Stimulated activated CD4-positive, alpha-beta T cell treated with anti-CD3 and anti-CD28 coated beads, Interleukin-12 subunit alpha, Interleukin-12 subunit beta, amount 100 ng/mL, for 4 hours (primary cell): ENCODE results near the gene FOXP1.
"Not testable (repeated sequence)": the region's sequence is repeated elsewhere in the genome, so short reads cannot be mapped to it uniquely, and the experiment has no call there.

ENCODE experiments used
- DNase-seq: peaks from one replicate; pipeline ENCODE4 v3.0.0-alpha.2; 2020

FOXP1 gene

DNA sequence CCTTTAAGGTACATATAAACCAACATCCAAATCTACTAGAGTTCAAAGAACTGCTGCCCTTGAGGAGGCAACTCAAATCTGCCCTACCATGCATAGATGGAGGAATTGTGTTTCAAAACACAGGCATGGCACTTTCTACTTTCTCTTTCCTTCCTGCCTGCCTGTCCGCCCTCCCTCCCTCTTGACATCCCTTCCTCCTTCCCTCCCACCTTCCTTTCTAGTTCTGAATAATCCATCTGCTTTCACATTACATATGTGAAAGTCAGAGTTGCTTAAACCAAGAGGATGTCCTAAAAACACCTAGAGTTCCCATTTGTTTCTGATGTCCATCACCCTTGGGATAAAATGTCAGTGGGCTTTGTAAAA lies 537.6 kb downstream of the FOXP1 start:
- DNase-seq: no peak

DNA sequence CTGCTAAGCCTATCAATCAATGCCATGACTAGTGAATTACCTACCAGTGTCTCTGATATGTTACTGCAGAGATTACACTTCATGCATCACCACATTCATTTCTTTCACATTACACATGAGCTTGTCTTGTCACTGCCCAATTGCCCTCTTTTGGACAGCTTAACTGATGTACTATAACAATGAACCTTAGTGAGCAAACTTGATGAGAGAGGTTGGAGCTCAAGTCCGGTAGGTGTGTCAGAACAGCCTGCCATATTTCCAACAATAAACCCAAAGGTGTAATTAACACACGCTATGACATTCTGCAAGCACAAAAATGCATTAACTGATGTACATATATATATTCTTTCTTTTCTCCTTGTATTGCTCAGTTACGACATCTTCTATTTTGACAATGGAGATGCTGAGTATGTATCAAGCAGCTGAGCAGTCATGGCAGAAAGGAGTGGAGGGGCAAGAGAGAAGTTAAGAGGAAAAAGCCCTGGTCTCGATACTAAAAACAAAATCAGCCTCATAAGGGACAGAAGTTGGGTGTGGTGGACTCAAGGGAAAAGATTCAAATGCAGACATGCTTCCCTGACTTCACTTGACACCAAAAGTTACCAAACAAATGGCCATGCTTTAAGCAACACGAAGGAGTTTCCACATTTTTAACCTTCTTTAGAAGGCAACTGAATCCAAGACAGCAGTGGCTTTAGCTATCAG lies 538.2 kb downstream of the FOXP1 start:
- no peak for DNase-seq

DNA sequence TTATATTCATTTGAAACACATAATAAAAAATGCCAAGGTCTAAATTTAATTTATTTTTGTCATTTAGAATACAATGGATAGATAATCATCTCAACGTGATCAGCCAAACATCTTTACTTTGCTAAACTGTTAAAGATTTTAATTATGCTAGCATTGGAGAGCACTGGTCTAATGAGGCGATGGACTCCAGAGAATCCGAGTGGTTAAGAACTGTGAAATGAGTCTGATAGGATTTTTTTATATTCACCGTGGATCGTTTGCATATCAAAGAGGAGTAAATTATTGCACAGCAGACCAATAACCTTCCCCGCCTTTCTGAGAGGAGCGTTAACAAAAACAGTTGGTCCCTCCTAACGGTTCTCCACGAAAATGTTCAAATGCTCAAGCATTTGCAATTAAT lies 540.8 kb downstream of the FOXP1 start:
- no peak for DNase-seq

DNA sequence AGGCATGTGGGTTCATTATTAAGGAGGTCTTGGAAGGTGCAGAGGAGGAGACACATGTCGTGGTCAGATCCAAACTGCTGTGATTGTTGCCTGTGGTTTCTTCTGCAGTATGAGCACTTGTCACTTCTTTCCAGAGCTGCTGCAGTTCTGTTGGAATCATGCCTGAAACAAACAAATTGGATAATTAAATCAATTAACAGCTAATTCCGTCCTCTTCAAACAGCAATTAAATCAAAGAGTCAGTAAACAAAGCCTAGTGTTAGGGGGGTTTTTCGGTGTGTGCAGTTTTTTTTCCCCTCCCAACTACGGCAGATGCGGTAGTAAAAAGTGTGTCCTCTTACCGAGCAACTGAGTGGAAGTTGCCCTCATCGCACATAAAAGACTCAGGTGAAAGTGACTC lies 542.2 kb downstream of the FOXP1 start:
- DNase-seq: no peak

DNA sequence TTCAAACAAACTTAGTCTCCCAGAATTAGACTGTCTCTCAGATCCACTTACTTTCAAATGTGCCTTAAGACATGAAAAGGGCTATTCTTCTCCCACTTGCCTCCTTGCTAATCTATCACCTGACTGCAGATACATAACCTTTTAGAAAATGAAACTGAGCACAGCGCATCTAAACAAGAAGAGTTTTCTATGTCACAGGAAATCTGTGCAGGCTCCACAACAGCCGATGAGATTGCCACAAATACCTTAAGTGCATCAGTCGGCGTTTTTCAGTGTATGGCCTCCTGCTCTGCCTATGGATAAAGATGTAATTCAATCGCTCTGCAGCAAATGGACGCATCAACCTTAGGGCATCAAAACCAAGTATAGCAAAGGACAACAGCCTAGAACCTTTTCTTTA lies 544.2 kb downstream of the FOXP1 start:
- no peak for DNase-seq

DNA sequence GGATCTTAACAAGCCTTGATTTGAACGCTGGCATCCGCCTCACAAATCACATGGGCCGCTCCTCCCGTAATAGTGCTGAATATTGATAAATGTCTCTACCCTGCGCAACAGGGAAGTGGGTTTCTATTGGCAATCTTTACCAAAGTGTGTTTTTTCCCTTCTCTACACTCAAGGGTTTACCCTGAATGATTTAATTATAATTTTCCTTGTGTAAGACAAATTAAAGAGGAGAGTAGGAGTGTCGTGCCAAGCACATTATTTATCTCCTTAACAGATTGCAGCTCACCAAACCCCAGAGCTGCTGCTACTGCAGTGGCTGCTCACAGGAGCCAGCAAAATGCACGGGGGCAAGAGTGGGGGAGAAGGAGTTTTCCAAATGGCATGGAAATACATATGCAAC lies 545.8 kb downstream of the FOXP1 start:
- DNase-seq: no peak

DNA sequence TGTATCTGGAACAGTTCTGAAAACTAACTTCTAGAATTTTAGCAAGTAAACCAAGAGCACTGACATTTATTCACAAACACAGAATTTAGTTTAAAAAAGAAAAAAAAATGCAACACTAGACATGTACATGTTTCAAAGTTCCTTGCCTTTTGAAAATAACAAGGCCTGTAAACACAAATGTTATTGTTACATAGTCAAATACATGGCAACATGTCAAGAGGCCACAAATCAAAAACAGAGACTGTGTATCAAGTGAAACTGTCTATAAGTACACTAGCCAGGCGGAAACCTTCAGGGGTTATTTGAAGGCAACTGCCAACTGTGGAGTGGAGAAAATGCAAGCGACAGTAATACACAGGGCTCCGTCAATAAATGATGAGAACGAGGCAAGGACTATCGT lies 547.6 kb downstream of the FOXP1 start:
- DNase-seq: no peak

DNA sequence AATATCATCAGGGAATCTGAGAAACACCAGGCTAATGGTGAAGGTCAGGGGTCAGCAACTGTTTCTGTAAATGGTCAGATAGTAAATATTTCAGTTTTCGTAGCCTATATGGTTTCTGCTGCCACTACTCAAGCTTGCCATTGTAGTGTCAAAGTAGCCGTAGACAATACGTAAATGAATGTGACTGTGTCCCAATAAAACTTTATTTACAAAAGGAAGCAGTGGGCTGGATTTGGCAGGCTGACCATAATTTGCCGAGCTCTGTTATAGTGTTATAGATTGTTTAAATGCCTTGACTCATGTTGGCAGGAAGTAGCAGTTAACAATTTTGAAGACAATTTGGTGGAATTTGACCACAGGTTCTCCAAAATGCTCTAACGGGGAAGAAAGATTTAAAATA lies 548.2 kb downstream of the FOXP1 start:
- no peak for DNase-seq

DNA sequence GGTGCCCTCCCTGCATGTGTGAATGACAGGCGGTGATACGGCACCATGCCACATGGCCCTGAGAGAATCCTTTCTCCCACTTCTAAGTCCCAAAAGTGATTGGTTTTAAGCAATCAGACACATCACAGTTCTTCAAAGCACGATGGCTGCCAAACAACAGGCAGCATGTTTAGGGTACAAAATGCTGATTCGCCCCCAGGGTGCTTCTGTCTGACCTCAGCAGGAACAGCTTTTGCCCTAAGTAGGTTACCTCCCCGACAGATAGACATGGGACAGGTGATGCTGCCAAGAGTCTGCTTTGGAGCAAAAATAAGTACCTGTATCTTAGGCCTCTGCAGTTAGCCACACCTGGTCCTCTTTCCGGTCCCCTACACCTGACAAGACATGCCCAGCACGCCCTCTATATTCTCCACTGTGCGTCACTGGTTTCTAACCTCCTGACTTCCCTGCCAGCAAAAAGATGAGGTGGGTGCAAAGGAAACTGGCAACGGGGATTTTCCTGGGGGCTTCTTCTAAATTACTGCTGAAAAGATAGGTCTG lies 549.8 kb downstream of the FOXP1 start:
- no peak for DNase-seq

DNA sequence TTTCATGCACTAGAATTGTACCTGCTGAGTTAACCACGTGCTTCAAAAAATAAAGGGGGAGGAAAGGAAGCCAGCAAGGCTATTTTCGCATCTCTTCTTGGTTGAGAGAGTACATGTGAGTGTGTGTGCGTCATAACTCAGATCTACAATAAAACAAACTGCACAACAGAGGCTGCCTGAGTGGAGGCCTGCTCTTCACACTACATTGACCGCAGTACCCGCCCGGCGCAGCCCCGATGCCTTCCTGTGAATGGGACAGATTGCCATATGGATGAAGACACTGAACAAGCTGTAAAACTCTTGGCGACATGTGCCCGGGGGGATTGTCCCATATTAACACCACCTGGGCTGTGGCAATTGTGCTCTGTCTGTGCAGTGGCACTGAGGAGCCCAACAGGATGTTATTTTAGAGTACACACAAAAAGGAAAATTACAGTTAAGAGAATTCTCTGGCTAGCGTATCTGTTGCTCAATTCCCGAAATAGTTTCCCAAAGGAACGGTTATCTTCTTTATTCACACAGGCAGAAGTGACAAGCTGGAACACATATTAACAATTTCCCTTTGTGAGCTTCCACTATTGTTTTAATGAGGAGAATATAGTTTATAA lies 551.5 kb downstream of the FOXP1 start:
- no peak for DNase-seq

DNA sequence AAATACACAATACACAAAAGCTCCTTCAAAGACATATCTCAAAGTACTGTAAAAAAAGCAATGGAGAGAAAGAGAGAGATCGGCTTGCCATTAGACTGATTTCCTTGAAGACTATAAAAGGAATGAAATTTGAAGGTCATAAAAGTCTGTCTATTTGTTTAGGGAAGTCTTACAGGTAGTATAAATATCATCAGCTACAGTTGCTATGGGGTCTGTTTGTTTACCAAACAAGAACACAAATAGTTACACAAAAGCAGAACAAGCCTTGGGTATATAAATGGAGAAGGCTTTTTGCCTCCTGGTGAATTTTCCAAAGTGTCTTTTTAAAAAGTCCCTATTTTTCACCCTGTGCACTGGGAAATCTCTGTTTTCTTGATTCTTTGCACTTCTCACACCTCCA lies 552.3 kb downstream of the FOXP1 start:
- no peak for DNase-seq

DNA sequence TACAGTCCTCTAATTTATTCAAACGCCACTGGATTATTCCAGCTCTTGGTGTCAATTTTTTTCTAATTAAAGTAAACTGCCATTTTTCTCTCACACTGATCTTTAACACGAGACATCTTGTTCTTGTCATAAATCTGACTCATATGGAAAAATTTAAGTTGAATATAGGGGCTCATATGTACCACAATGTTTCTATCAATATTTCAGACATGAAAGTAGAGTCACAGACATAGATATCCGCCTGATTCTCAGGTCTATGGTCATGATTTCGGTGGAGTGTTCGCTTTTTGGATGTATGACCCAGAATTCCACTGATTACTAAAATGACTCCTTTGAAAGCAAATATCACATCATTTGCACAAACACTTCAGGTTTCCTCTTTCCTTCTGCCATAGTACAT lies 552.8 kb downstream of the FOXP1 start:
- DNase-seq: no peak

DNA sequence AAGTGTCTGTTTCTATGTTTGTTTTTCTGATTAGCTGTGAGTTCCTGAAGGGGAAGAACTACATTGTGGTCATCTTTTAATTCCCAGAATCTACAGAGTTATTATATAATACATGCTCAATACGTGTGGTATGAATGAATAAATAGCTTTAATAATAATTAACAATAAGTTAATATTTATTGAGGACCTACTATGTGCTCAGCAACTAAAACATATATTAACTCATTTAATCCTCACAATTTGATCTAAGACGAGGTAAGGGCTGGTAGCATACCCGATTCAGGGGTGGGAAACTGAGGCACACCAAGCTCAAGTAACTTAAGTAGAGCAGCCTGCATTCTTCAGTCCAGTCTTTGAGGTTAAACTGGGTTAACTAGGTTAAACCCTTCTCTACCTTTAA lies 553.8 kb downstream of the FOXP1 start:
- no peak for DNase-seq

DNA sequence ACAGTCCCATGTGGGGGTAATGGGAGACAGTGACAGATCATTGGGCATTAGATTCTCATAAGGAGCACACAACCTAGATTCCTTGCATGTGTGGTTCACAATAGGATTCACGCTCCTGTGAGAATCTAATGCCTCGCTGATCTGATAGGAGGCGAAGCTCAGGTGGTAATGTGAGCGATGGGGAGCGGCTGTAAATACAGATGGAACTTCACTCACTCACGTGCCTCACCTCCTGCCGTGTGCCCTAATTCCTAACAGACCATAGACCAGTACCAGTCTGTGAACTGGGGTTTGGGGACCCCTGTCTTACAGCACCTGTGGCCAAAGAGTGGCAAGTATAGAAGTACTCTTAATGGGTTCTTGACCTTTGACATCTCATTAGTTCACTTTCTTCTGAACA lies 554.7 kb downstream of the FOXP1 start:
- DNase-seq: no peak

DNA sequence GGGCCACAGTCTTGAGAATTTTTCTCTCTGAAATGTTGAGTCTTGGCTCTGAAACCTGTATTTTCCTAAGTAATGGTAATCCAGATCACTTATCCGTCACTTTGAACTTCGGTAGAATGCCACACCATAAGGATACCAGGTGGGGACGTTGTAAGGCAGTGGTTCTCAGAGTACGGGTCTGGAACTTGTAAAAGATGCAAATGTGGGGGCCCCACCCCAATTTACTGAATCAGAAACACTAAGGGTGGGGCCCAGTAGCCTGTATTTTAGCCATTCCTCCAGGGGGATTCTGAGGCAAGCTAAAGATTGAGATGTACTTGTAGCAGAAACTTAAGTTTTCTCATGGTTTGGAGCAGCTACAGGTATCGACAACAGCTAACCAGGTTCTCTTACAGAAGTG lies 555.3 kb downstream of the FOXP1 start:
- DNase-seq: no peak

DNA sequence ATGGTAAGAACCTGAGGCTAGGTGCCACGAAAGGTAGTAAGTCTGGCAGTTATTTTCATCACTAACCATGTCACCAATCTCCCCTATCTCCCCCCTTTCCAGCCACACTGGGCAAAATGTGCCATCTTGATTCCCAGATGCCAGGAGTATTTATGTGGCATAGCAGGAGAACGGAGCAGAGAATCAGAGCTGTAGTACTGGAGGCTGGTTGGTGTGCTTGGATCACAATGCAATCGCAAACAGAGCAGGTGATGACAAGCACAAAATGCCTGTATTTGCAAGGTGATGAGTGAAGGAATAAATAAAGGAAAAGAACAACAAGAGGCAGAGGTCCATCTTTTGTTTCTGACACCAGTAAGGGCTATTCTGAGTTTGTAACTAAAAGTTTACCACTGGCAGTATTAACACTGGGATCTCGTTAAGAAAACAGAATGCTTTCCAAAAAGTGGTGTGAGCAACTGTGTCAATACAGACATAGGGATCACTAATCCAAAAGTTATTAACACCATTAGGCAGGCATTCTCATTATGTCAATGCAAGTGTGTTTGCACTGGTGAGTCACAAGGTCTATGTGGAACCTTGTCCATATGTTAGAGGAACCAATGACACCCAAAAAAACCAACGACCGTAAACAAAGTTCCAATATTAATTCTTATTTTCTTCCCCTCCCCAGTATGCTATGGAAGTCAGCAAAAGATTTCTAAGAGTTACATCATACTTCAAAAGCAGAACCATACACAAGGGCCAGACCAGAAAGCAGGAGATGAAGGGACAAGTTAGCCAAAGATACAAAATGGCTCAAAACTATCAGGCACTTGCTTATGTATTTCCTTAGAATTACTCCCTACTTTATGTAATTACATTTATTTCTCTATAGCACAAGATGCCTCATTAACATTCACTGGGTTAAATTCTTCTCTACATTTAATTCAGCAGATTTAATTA lies 556.6 kb downstream of the FOXP1 start:
- DNase-seq: no peak

DNA sequence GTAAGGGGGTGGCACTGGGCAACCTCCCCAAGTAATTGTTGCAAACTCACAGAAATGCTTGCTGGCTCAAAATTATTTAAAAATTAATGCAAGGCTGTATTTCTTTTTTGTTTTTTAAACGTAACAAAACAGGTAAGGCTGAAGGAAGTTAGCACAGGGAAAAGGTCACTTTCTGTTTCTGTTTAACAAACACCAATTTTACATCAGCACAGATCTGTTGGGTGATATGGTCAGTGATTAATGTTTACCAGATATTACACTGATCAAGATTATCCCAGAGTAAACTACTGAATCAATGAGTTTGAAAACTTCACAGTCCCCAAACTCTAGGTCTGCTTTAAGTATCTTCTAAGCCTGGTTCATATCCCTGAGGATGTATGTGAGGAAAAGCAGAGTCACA lies 558.0 kb downstream of the FOXP1 start:
- no peak for DNase-seq

DNA sequence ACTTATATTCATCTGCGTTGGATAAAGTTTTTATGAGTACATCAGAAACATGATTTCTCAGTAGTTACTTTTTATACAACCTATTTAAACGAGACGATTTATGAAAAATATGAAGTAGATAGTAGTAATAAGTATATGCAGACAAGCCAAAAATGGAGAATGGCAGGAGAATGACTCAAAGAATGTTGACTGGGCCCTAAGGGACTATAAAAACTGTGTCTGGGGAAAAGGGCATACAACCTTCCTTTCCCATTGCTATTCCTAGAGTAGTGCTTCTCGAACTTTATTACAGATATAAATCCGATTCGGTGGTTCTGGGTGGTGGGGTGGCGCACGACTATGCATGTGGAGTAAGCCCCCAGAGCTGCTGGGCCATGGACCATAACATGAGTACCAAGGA lies 558.5 kb downstream of the FOXP1 start:
- DNase-seq: no peak

DNA sequence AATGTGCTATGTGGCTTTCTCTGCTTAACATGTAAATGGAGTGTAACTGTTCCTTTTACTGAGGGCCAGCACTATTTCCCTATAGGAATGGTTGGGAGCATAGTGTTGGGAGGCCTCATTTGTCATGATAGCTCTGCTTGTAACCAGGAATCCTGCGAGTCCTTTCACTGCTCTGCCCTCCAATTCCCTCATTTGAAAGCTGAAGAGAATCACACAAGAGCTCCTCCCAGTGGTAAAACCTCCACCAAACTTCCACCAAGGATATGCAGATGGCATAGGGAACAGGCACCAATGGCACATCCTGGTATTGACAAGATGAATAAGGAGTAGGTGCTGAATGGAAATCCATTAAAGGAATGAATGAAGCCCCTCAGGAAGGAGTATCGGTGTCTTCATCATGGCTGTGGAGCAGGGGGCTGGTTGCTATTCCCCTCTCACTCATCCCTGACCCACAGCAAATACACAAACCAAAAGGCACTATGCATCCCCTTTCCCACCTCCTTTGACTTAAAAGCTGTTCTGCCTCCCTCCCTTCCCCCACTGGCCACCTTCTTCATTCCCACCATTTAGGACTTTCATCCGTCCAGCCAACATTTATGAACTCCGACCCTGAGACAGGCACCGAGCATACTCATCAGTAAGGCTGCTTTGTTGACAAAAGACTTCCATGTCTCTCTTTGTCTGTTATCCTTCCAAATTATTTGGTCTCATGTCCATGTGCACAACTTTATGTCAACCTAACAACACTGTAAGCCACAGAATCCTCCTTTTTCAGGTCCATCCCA lies 560.8 kb downstream of the FOXP1 start:
- no peak for DNase-seq

DNA sequence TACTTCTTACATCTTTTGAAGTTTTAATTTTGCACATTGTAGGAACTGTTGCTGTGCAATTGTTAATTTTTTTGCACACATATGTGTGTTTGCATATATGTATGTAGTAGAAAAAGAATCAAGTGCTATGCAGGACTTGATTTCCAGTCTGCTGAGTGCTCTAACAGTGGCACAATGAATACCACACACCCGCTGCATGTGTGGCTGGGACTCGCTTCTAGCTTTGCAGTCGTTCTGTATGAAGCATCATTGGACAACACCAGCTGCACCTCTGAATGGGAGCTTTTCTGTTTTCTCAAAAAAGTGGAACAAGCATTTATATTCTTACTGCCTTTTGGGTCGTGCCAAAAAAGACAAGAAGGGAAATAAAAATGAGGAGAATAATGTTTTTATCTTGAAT lies 564.7 kb downstream of the FOXP1 start:
- DNase-seq: no peak

DNA sequence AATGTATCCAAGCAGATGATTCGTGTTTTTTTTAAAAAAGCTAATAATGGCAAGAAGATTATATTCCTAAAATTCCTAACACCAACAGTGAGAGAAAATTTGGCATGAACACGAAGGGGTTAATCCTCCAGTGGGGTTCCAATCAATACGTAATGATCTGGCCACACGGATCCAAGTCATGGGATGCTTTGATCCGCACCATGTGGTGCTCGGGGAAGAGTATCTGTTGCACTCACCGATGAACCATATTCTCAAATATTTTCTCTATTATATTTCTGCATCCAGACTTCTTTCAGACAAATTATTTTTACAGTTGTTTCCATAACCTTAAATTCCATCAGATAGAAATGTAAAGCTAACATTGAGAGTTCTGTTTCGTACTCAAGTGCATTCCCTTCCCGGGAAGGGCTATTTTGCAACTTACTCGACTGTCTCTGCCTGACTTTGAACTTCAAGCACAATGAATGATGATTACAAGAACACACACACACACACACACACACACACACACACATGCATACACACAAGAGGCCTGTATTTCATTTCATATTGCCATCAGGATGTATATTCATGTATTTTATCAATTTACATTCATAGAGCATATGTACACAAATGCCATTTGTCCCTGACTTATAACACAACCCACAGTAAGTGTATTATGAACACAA lies 567.2 kb downstream of the FOXP1 start:
- DNase-seq: no peak

DNA sequence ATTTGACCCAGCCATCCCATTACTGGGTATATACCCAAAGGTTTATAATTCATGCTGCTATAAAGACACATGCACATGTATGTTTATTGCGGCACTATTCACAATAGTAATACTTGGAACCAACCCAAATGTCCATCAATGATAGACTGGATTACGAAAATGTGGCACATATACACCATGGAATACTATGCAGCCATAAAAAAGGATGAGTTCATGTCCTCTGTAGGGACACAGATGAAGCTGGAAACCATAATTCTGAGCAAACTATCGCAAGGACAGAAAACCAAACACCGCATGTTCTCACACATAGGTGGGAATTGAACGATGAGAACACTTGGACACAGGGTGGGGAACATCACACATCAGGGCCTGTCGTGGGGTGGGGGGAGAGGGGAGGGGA lies 568.9 kb downstream of the FOXP1 start:
- DNase-seq: not testable (repeated sequence)
